NCI-H2029 (cell line): ENCODE results near the gene NEGR1.
A peak's percentile ranks its signal among the peaks of the same experiment; 100 is the strongest.

ENCODE experiments used
- DNase-seq: peaks from one replicate; lab custom pipeline; 2025; lab: John Stamatoyannopoulos, UW

Gene NEGR1

GRCh38 chr1:72117621-72118020, 164.7 kb downstream of the NEGR1 start:
- no peak for DNase-seq

- no peak for DNase-seq
Observed at GRCh38 chr1:72115290-72115689, 167.0 kb downstream of the NEGR1 start.

DNA sequence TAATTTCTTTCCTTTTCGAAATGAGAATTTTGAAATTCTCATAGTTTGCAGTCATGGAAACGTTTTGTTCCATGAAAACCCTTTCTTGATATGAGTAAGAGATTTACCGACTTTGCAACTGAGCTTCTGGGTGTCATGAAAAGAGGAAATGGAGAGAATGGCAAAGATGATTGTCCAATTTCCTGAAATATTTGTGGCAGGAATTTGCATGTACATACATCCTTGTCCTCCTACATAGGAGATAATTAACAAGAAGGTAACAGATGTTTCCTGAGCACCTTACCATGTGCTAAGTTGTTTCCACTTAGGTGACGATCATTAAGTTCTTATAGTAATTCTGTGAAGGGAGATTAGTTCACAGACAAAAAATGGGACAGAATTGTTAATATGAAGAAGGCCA, 170.7 kb downstream of the NEGR1 start:
- DNase-seq = no peak

DNA sequence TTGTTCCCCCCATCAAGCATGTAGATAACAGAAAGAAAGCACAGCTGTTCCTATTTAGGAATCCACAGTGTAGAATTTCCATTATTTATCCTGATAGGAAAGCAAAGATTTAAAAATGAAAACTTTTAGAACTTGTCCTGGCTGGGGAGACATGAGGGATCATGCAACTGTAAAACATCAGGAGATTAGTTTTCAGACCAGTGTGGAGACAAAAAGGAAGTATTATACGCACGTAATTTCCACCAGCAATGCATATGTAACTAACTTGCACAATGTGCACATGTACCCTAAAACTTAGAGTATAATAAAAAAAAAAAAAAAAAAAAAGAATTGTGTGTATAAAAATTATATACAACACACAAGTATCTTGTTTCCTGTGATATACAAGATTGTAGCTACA, 172.4 kb downstream of the NEGR1 start:
- no peak for DNase-seq

DNA sequence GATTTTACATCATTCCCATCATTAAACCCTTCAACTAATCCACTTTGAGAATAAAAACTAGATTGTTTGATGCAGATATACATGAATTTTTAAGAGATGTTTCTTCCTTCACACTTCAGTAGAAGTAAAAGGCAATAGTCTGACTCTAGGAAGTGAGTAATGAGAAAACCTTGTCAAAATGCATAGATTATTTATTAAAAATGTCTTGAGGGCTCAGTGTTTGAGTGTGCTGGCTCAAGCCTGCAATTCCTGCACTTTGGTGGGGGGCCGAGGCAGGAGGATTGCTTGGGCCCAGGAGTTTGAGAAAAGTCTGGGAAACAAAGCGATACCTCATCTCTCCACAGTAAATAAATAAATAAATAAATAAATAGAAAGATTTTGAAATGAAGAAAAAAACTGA, 177.1 kb downstream of the NEGR1 start:
- no peak for DNase-seq

DNA sequence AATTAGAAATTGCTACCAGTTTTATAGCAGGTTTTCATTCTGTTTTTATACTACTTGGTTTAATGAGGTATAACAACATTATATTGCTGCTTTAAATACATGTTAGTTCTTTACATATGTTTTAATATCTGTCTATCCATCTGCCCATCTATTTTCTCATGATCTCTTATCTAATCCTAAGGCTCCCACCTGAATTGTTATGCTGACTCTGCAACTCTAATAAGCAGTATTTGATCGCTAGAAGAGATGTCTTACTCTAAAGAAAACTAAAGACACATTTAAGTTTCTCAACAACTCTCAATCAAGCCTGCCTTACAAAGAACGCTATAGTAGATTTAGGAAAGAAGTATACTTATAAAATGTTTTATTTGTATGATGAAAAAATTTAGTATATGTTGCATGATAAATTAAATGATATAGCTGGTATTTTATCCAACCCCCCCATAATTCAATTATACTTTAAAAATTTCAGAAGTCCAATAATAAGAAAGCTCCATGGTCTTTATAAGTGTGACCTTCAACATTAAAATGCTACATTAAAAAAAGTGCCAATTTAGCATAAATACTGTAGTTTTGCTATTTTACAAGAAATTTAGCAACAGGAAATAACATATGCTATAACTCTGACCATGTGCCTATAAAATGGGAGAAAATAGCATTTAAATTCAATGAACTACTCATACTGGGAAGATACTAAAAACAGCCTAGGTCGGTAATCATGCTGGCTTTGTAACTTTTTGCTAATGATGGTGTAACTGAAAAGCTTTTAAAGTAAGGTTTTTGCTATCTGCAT, 180.3 kb downstream of the NEGR1 start:
- DNase-seq = no peak

GRCh38 chr1:72100771-72101170, 181.6 kb downstream of the NEGR1 start:
- no peak for DNase-seq

DNA sequence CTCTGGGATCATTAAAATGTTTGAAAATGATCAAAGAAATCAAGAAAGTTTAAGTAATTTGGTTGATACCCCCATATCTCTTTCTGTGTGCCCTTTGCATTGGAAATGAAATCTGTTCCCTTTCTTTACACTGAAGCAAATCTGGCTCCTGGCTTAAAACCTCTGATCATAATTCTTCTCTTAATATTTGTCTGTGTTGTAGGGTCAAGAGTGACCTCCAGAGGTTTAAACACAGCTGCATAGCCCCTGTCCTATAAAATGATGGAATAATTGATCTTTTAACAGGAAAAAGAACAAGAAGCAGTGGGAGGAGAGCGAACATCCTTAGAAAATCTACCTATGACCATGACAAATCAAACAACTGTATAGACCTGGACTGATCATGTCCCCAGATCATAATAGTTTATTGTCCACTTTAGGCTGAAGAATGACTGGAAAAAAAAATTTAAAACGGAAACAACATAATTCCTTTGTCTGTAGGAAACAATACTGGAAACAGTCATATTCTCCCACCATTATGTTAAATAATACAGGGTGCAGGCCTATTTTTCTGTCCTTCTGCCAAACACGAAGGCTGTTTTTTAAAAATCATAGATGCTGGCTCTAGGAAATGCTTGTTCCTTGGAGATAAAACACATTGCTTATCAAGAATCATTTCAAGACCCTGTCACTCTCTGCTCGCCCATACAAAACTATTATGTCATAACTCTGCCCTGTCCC, 184.3 kb downstream of the NEGR1 start:
- no peak for DNase-seq

GRCh38 chr1:72094209-72094608, 188.1 kb downstream of the NEGR1 start:
- DNase-seq = no peak

DNA sequence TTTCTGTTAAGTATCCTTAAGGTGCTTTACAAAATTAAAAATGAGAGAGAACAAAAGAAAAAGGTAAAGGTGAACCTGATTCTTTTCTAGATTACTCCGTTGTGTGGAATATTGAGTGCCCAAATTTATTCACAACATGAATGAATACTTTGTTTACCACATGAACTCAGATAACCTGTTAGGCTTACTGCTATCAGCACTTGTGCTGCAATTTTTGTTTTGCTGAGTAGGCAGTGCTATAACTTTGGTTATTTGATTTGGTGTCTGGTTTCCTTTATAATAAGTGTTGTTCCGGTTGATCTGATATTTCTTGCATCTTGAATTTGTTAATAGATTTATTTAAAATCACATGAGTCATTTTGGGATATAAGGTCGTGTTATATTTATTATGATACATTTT, 195.9 kb downstream of the NEGR1 start:
- DNase-seq = no peak

- DNase-seq = no peak
Observed at GRCh38 chr1:72075425-72075824, 206.9 kb downstream of the NEGR1 start.

DNA sequence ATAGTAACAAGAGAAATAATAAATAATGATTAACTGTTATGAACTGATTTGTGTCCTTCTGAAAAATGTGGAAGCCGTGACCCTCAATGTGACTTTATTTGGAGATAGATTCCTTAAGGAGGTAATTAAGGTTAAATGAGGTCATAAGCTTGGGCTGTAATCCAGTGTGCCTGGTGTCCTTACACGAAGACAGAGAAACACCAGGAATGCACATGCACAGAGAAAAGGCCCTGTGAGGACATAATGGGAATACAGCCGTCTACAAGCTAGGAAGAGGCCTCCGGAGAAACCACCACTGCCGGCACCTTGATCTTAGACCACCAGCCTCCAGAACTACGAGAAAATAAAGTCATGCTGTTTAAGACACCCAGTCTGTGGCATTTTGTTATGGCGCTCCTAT, 215.9 kb downstream of the NEGR1 start:
- no peak for DNase-seq

- no peak for DNase-seq
Observed at GRCh38 chr1:72064196-72065075, 217.9 kb downstream of the NEGR1 start.

- DNase-seq = no peak
Observed at GRCh38 chr1:72063364-72064044, 218.8 kb downstream of the NEGR1 start.

- no peak for DNase-seq
Observed at GRCh38 chr1:72062584-72062983, 219.8 kb downstream of the NEGR1 start.

DNA sequence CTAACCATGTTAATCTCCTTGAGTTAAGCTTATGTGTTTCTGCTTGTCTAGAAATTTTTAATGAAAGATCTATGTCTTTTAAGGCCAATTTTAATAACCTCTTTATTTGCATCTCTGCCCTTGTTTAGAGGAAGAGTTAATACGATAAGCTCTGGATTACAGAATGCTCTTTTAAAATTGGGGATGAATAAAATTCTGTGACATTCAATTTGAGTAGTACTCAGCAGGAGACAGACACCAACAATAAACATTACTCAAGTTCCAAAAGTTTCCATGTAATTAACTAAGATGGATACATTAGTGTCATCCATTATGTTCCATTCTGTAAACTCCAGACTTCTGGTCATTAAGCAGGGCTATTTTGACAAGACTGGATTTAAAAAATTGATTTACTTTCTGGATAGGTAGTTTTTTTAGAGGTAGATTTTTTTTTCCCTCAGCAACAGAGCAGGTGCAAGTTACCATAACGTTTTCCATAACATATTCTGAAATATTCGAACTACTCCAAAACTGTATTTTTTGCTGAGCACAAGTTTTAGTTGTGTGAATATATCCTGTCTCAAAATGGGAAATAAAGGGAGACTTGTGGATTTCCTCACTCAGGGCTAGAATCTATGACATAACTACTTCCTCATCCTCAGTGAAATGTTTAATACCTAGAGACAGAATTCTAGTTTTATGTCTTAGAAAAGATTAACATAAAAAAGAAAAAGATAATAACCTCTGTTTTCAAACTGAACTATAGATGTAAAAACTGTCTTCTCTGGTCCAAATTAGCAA, 221.7 kb downstream of the NEGR1 start:
- no peak for DNase-seq

GRCh38 chr1:72056516-72056915, 225.8 kb downstream of the NEGR1 start:
- DNase-seq = no peak

GRCh38 chr1:72051538-72051937, 230.8 kb downstream of the NEGR1 start:
- DNase-seq = no peak

- DNase-seq = no peak
Observed at GRCh38 chr1:72050551-72050950, 231.8 kb downstream of the NEGR1 start.

- DNase-seq = peak; percentile 41
Observed at GRCh38 chr1:72037745-72038343, 244.5 kb downstream of the NEGR1 start.

GRCh38 chr1:72034827-72035226, 247.5 kb downstream of the NEGR1 start:
- DNase-seq = no peak
